Measurements from ENCODE around the gene BIRC5.
"Not testable (repeated sequence)": the region's sequence is repeated elsewhere in the genome, so short reads cannot be mapped to it uniquely, and the experiment has no call there.

Gene BIRC5

GRCh38 chr17:78237401-78238012, 23.5 kb downstream of the BIRC5 start:
- FAIRE-seq (no peak), DNase-seq (ENCODE audit: insufficient read length, low spot score) (no peak)

GRCh38 chr17:78238823-78239488, 24.9 kb downstream of the BIRC5 start:
- no peak for DNase-seq (ENCODE audit: insufficient read length, low spot score)
- no peak for FAIRE-seq

GRCh38 chr17:78239489-78239931, 25.5 kb downstream of the BIRC5 start:
- FAIRE-seq (no peak), DNase-seq (ENCODE audit: insufficient read length, low spot score) (no peak)

- FAIRE-seq (no peak), DNase-seq (ENCODE audit: insufficient read length, low spot score) (no peak)
Observed at GRCh38 chr17:78240012-78240655, 26.1 kb downstream of the BIRC5 start.

GRCh38 chr17:78240839-78241238, 26.8 kb downstream of the BIRC5 start:
- FAIRE-seq (no peak), DNase-seq (ENCODE audit: insufficient read length, low spot score) (no peak)

GRCh38 chr17:78241277-78242023, 27.4 kb downstream of the BIRC5 start:
- FAIRE-seq (no peak), DNase-seq (ENCODE audit: insufficient read length, low spot score) (no peak)

- DNase-seq (ENCODE audit: insufficient read length, low spot score) (no peak), FAIRE-seq (peak; percentile 66)
Observed at GRCh38 chr17:78242024-78242742, 28.1 kb downstream of the BIRC5 start.

- DNase-seq (ENCODE audit: insufficient read length, low spot score) (no peak), FAIRE-seq (no peak)
Observed at GRCh38 chr17:78247304-78247703, 33.3 kb downstream of the BIRC5 start.

- no peak for DNase-seq (ENCODE audit: insufficient read length, low spot score)
- no peak for FAIRE-seq
Observed at GRCh38 chr17:78248051-78248914, 34.2 kb downstream of the BIRC5 start.

GRCh38 chr17:78249074-78249817, 35.2 kb downstream of the BIRC5 start:
- FAIRE-seq (no peak), DNase-seq (ENCODE audit: insufficient read length, low spot score) (no peak)

- FAIRE-seq: no peak
- DNase-seq (ENCODE audit: insufficient read length, low spot score): no peak
Observed at GRCh38 chr17:78249818-78250806, 36.1 kb downstream of the BIRC5 start.

- DNase-seq (ENCODE audit: insufficient read length, low spot score) (peak; percentile 93), FAIRE-seq (peak; percentile 79)
Observed at GRCh38 chr17:78250891-78251772, 37.1 kb downstream of the BIRC5 start.

- no peak for FAIRE-seq
- no peak for DNase-seq (ENCODE audit: insufficient read length, low spot score)
Observed at GRCh38 chr17:78251773-78252103, 37.7 kb downstream of the BIRC5 start.

- FAIRE-seq: peak; percentile 87
Observed at GRCh38 chr17:78252111-78252634, 38.1 kb downstream of the BIRC5 start.

GRCh38 chr17:78252701-78253635, 38.9 kb downstream of the BIRC5 start:
- DNase-seq (ENCODE audit: insufficient read length, low spot score): no peak
- FAIRE-seq: no peak

More at GRCh38 chr17:78252111-78252634, 38.1 kb downstream of the BIRC5 start:
- no peak for DNase-seq (ENCODE audit: insufficient read length, low spot score)

GRCh38 chr17:78253636-78253945, 39.5 kb downstream of the BIRC5 start:
- not testable (repeated sequence) for FAIRE-seq; DNase-seq (ENCODE audit: insufficient read length, low spot score)
